Gastrocnemius medialis (tissue), 4 donors: ENCODE measurements around the gene AKIRIN2.

Experiments used
- POLR2A ChIP-seq, 2 donors: fragments of 450-650 bp; IDR thresholded peaks; one replicate each; pipeline ENCODE4 v1.6.1; 2017; ENCODE audit warnings: antibody characterized with exemption in 2 of 2, mild to moderate bottlenecking in 2 of 2, moderate library complexity in 2 of 2
- TF ChIP-seq, protein P1 (sequence below), 5 experiments: fragments of 450-650 bp in 3 of 5; fragments of 200-600 bp in 2 of 5; sonication (generic) in 2 of 5; IDR thresholded peaks in 4 of 5; conservative IDR thresholded peaks in 1 of 5; 1 replicate in 4 of 5; 2 replicates in 1 of 5; pipeline ENCODE4 v1.5.1; 2016 to 2019; ENCODE audit warnings: antibody characterized with exemption in 5 of 5, mild to moderate bottlenecking in 3 of 5, moderate library complexity in 3 of 5

DNA sequence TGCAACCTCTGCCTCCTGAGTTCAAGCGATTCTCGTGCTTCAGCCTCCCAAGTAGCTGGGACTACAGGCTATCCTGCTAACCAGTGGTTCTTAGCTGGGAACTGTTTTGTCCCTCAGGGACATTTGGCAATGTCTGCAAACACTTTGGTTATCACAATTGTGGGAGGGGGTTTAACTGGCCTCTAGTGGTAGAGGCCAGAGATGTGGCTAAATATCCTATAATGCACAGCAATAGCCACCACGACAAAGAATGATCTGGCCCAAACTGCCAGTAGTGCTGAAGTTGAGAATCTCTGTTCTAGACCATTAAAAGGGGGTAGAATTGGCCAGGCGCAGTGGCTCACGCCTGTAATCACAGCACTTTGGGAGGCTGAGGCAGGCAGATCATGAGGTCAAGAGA lies 28.8 kb downstream of the AKIRIN2 start:
- TF ChIP-seq POLR2A (IDR thresholded peaks at IDR 0.05): no peak
- TF ChIP-seq, protein P1, sequence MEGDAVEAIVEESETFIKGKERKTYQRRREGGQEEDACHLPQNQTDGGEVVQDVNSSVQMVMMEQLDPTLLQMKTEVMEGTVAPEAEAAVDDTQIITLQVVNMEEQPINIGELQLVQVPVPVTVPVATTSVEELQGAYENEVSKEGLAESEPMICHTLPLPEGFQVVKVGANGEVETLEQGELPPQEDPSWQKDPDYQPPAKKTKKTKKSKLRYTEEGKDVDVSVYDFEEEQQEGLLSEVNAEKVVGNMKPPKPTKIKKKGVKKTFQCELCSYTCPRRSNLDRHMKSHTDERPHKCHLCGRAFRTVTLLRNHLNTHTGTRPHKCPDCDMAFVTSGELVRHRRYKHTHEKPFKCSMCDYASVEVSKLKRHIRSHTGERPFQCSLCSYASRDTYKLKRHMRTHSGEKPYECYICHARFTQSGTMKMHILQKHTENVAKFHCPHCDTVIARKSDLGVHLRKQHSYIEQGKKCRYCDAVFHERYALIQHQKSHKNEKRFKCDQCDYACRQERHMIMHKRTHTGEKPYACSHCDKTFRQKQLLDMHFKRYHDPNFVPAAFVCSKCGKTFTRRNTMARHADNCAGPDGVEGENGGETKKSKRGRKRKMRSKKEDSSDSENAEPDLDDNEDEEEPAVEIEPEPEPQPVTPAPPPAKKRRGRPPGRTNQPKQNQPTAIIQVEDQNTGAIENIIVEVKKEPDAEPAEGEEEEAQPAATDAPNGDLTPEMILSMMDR (IDR thresholded peaks at IDR 0.05 in 4 of 5, conservative IDR thresholded peaks at IDR 0.05 in 1 of 5): no peak
